ENCODE results near the gene SPINK13. TPM values are rescaled to one million over a fixed set of nuclear protein-coding genes. Genes with fewer than 3 reads are reported as not detected.

SPINK13 gene
- total and polyA plus RNA-seq, 2 donors (not counting 1 experiment from before 2014, with no cell fraction given) = not detected

GRCh38 chr5:148333262-148333849, 64.8 kb downstream of the SPINK13 start:
- intact Hi-C loops (cut with micrococcal nuclease) = no loop called here

DNA sequence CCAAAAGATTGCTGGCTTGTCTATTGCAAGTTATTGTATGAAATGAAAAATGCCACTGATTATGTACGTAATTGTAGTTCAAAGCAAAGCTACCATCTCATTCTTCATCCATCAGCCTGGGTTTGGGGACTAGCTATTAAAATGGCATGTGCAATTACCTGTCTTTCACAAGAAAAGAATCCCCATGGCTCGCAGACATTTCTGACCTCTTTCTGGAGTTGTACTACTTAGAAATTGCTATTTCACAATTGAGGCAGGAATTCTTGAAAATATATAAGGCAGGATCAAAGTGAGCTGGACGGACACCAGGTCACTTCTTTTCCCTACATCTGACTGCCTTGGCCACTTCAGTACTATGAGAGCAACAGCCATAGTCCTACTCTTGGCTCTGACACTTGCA, 66.7 kb downstream of the SPINK13 start, which contains the start of gene SPINK9:
Gene SPINK9, plus strand, starts transcription at position 301 of the 400 bp plus-strand sequence. Its CDS starts 55 bp downstream, at position 356.
- H3K27ac ChIP-seq (ENCODE audit: low read length in 2 of 2) = no peak within 1 kb of the TSS
- no peaks in the 10 kb centered on the region for H3K27me3 ChIP-seq (replicated peaks in 1 of 4; ENCODE audit: control extremely low read depth in 1 of 4, control insufficient read depth in 3 of 4, insufficient read depth in 4 of 4, low read length in 3 of 4)
- TF ChIP-seq CTCF (IDR thresholded peaks at IDR 0.05) = no peak
- intact Hi-C loops (cut with micrococcal nuclease) = no loop called here
- H3K4me1 Mint-ChIP-seq = no peaks in the 10 kb centered on the region
- H3K79me2 ChIP-seq (ENCODE audit: control insufficient read depth, insufficient read depth, low read length) = no peaks in the 10 kb centered on the region
- H3K4me3 Mint-ChIP-seq = no peak within 1 kb of the TSS
- DNase-seq (no peak), ATAC-seq (ENCODE audit: low read depth) (no peak)
- H3K4me1 ChIP-seq (ENCODE audit: control insufficient read depth in 2 of 2, insufficient read depth in 2 of 2, low read length in 2 of 2) = no peaks in the 10 kb centered on the region
- no peak within 1 kb of the TSS for H3K9ac ChIP-seq (ENCODE audit: low read length)
- no peak within 1 kb of the TSS for H3K4me2 ChIP-seq (replicated peaks; ENCODE audit: low read depth, low read length, poor library complexity, severe bottlenecking)
- no CpG with 5 or more reads among the region's 3 CpGs for WGBS (ENCODE audit: insufficient coverage)
- H3K36me3 ChIP-seq (replicated peaks in 1 of 2; ENCODE audit: control extremely low read depth in 1 of 2, control insufficient read depth in 1 of 2, extremely low read depth in 1 of 2, insufficient read depth in 2 of 2, low read length in 1 of 2) = no peaks in the 10 kb centered on the region
- H3K27ac Mint-ChIP-seq = no peak within 1 kb of the TSS
- POLR2A ChIA-PET = no interaction called here
- no peak within 1 kb of the TSS for H3K4me3 ChIP-seq (ENCODE audit: control extremely low read depth in 1 of 5, extremely low read depth in 1 of 5, insufficient read depth in 1 of 5, low read depth in 2 of 5, low read length in 4 of 5)
- peaks cover 2% of the 10 kb centered on the region for H3K9me3 Mint-ChIP-seq (ENCODE audit: insufficient read depth)
- CTCF ChIA-PET = no interaction called here
- H4K20me1 ChIP-seq (ENCODE audit: control insufficient read depth, insufficient read depth, low read length, poor library complexity, severe bottlenecking) = no peaks in the 10 kb centered on the region
- peaks cover 0 to 5% (median 0%) of the 10 kb centered on the region in 3 donors for H3K9me3 ChIP-seq (ENCODE audit: control extremely low read depth in 1 of 3, control insufficient read depth in 2 of 3, insufficient read depth in 1 of 3, low read length in 2 of 3)
- no peak within 1 kb of the TSS for H2AFZ ChIP-seq (ENCODE audit: insufficient read depth, low read depth, low read length, poor library complexity, severe bottlenecking)
- peaks cover 7% of the 10 kb centered on the region for H3K27me3 Mint-ChIP-seq

More at GRCh38 chr5:148333262-148333849, 64.8 kb downstream of the SPINK13 start:
- H2AFZ ChIP-seq (ENCODE audit: insufficient read depth, low read depth, low read length, poor library complexity, severe bottlenecking) = no peak overlapping the region
- Mint-ChIP-seq H3K4me1 (no peaks in the 10 kb centered on the region), H3K27ac (no peak overlapping the region), H3K9me3 (ENCODE audit: insufficient read depth) (peaks cover 4% of the 10 kb centered on the region), H3K27me3 (peaks cover 7% of the 10 kb centered on the region), H3K4me3 (no peak overlapping the region)
- TF ChIP-seq EZH2 (IDR thresholded peaks at IDR 0.05; ENCODE audit: borderline replicate concordance, insufficient read depth, low read depth, low read length, poor library complexity, severe bottlenecking) (no peak), CTCF (IDR thresholded peaks at IDR 0.05) (no peak)
- H3K4me3 ChIP-seq (ENCODE audit: control extremely low read depth in 1 of 5, extremely low read depth in 1 of 5, insufficient read depth in 1 of 5, low read depth in 2 of 5, low read length in 4 of 5) = no peak overlapping the region
- no peaks in the 10 kb centered on the region for H4K20me1 ChIP-seq (ENCODE audit: control insufficient read depth, insufficient read depth, low read length, poor library complexity, severe bottlenecking)
- ChIA-PET CTCF (no interaction called here), POLR2A (no interaction called here)
- no peaks in the 10 kb centered on the region for H3K79me2 ChIP-seq (ENCODE audit: control insufficient read depth, insufficient read depth, low read length)
- no peak overlapping the region for H3K27ac ChIP-seq (ENCODE audit: low read length in 2 of 2)
- DNase-seq (no peak), ATAC-seq (ENCODE audit: low read depth) (no peak)
- H3K4me1 ChIP-seq (ENCODE audit: control insufficient read depth in 2 of 2, insufficient read depth in 2 of 2, low read length in 2 of 2) = no peaks in the 10 kb centered on the region
- H3K36me3 ChIP-seq (replicated peaks in 1 of 2; ENCODE audit: control extremely low read depth in 1 of 2, control insufficient read depth in 1 of 2, extremely low read depth in 1 of 2, insufficient read depth in 2 of 2, low read length in 1 of 2) = no peaks in the 10 kb centered on the region
- no peaks in the 10 kb centered on the region for H3K27me3 ChIP-seq (replicated peaks in 1 of 4; ENCODE audit: control extremely low read depth in 1 of 4, control insufficient read depth in 3 of 4, insufficient read depth in 4 of 4, low read length in 3 of 4)
- H3K9ac ChIP-seq (ENCODE audit: low read length) = no peak overlapping the region
- no peak overlapping the region for H3K4me2 ChIP-seq (replicated peaks; ENCODE audit: low read depth, low read length, poor library complexity, severe bottlenecking)
- 78% methylated on average over 3 of the region's 4 CpGs for WGBS (ENCODE audit: insufficient coverage)
- H3K9me3 ChIP-seq (ENCODE audit: control extremely low read depth in 1 of 3, control insufficient read depth in 2 of 3, insufficient read depth in 1 of 3, low read length in 2 of 3) = peaks cover 0 to 5% (median 0%) of the 10 kb centered on the region in 3 donors

Small RNA genes lying within 50 kb of the gene (small RNA-seq; reads per million reads assigned to genes)
- not detected for gene HMGN1P16 (ENCODE audit: insufficient read length, low read depth, low replicate concordance)

Other genes with a start within 250 kb of the SPINK13 start
- gene SPINK5, start 204.8 kb upstream of the SPINK13 start, total RNA-seq = not detected in 2 replicates
- not detected in 2 replicates for gene SPINK5, start 204.8 kb upstream of the SPINK13 start, polyA plus RNA-seq
- not detected in 2 replicates for gene SPINK14, start 100.2 kb upstream of the SPINK13 start, total RNA-seq
- not detected in 2 replicates for gene SPINK14, start 100.2 kb upstream of the SPINK13 start, polyA plus RNA-seq
- gene SPINK6, start 65.8 kb upstream of the SPINK13 start, total RNA-seq = not detected in 2 replicates
- gene SPINK6, start 65.8 kb upstream of the SPINK13 start, polyA plus RNA-seq = not detected in 2 replicates
- not detected in 2 replicates for gene MARCOL, start 30.3 kb upstream of the SPINK13 start, total RNA-seq
- gene MARCOL, start 30.3 kb upstream of the SPINK13 start, polyA plus RNA-seq = not detected in 2 replicates
- gene SPINK7, start 43.6 kb downstream of the SPINK13 start, total RNA-seq = not detected in 2 replicates
- not detected in 2 replicates for gene SPINK7, start 43.6 kb downstream of the SPINK13 start, polyA plus RNA-seq
- gene SPINK9, start 66.8 kb downstream of the SPINK13 start, total RNA-seq = not detected in 2 replicates
- not detected in 2 replicates for gene SPINK9, start 66.8 kb downstream of the SPINK13 start, polyA plus RNA-seq
- 97.0 and 124 TPM in 2 replicates for gene FBXO38, start 115.2 kb downstream of the SPINK13 start, total RNA-seq
- gene FBXO38, start 115.2 kb downstream of the SPINK13 start, polyA plus RNA-seq = 14.4 and 22.5 TPM in 2 replicates

Data from B cell (primary cell).